Parathyroid adenoma (tissue), 2 donors: Measurements from ENCODE around the gene LRRC7.

ENCODE experiments used
- H2AFZ ChIP-seq: fragments of 300-600 bp; sonication (generic); one replicate; pipeline ENCODE4 v1.7.0; 2017; ENCODE audit warnings: antibody characterized with exemption, mild to moderate bottlenecking
- H3K27ac ChIP-seq: fragments of 300-600 bp; sonication (generic); one replicate; pipeline ENCODE4 v1.7.0; 2017
- H3K27me3 ChIP-seq: fragments of 300-600 bp; sonication (generic); one replicate; pipeline ENCODE4 v1.7.0; 2017; ENCODE audit warnings: low read length; ENCODE audit not compliant: control insufficient read depth, insufficient read depth
- H3K36me3 ChIP-seq: fragments of 300-600 bp; sonication (generic); one replicate; pipeline ENCODE4 v1.7.0; 2017; ENCODE audit warnings: low read length; ENCODE audit not compliant: control insufficient read depth, insufficient read depth
- H3K4me1 ChIP-seq: fragments of 300-600 bp; sonication (generic); one replicate; pipeline ENCODE4 v1.7.0; 2017; ENCODE audit warnings: control low read depth
- H3K4me2 ChIP-seq: fragments of 300-600 bp; sonication (generic); one replicate; pipeline ENCODE4 v1.7.0; 2017; ENCODE audit warnings: low read length
- H3K4me3 ChIP-seq: fragments of 300-600 bp; sonication (generic); one replicate; pipeline ENCODE4 v1.7.0; 2017; ENCODE audit warnings: low read depth, low read length
- H3K79me2 ChIP-seq: fragments of 300-600 bp; sonication (generic); one replicate; pipeline ENCODE4 v1.7.0; 2017; ENCODE audit warnings: control low read depth
- H3K9ac ChIP-seq: fragments of 300-600 bp; sonication (generic); one replicate; pipeline ENCODE4 v1.7.0; 2017; ENCODE audit warnings: mild to moderate bottlenecking
- H3K9me3 ChIP-seq: fragments of 300-600 bp; sonication (generic); one replicate; pipeline ENCODE4 v1.7.0; 2017; ENCODE audit warnings: low read length; ENCODE audit not compliant: control insufficient read depth
- TF ChIP-seq, protein P1 (sequence below): fragments of 300-600 bp; sonication (generic); IDR thresholded peaks from one replicate; pipeline ENCODE4 v1.7.0; 2017; ENCODE audit warnings: antibody characterized with exemption, mild to moderate bottlenecking
- donor health status: primary hyperparathyroidism.

LRRC7 gene

DNA sequence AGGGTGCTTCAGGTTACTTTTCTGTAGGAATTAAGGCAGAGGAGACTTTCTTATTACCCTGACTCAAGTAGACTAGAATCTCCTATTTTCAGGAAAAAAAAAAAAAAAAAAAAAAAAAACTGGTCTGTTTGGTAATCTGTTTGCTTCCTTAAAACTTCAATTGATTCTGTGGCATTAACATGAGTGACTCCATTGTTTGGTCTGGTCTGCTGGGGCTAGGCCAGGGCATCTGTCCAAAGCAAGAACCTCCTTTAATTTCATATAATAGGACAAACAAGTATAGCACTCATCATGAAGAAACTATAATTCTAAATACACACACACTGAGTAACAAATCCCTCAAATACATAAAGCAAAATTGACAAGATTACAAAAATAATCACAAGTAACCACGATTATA is 32.9 kb upstream of the LRRC7 start:
- H3K27ac ChIP-seq, result no peak overlapping the region
- no peak overlapping the region for H2AFZ ChIP-seq
- no peak overlapping the region for H3K4me2 ChIP-seq
- H3K9me3 ChIP-seq, result no peaks in the 10 kb centered on the region
- TF ChIP-seq, protein P1, sequence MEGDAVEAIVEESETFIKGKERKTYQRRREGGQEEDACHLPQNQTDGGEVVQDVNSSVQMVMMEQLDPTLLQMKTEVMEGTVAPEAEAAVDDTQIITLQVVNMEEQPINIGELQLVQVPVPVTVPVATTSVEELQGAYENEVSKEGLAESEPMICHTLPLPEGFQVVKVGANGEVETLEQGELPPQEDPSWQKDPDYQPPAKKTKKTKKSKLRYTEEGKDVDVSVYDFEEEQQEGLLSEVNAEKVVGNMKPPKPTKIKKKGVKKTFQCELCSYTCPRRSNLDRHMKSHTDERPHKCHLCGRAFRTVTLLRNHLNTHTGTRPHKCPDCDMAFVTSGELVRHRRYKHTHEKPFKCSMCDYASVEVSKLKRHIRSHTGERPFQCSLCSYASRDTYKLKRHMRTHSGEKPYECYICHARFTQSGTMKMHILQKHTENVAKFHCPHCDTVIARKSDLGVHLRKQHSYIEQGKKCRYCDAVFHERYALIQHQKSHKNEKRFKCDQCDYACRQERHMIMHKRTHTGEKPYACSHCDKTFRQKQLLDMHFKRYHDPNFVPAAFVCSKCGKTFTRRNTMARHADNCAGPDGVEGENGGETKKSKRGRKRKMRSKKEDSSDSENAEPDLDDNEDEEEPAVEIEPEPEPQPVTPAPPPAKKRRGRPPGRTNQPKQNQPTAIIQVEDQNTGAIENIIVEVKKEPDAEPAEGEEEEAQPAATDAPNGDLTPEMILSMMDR, result no peak
- H3K4me1 ChIP-seq, result no peaks in the 10 kb centered on the region
- no peak overlapping the region for H3K9ac ChIP-seq
- no peaks in the 10 kb centered on the region for H3K27me3 ChIP-seq
- H3K4me3 ChIP-seq, result no peak overlapping the region
- no peaks in the 10 kb centered on the region for H3K36me3 ChIP-seq
- H3K79me2 ChIP-seq, result no peaks in the 10 kb centered on the region

DNA sequence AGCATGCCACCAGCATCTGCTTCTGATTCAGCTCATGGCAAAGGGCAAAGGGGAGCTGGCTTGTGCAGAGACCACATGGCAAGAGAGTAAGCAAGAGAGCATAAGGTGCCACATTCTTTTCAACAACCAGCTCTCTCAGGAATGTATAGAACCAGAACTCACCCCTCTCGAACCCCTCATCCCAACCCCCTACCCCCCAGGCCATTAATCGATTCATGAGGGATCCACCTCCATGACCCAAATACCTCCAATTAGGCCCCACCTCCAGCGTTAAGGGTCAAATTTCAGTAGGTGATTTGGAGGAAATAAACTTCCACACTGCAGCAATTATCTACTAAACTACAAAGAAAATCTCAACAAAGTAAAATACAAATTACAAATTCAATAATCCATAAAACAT is 32.2 kb upstream of the LRRC7 start:
- Histone ChIP-seq H3K79me2 (no peaks in the 10 kb centered on the region), H3K9me3 (no peaks in the 10 kb centered on the region), H3K9ac (no peak overlapping the region), H2AFZ (no peak overlapping the region), H3K27me3 (no peaks in the 10 kb centered on the region), H3K27ac (no peak overlapping the region), H3K4me3 (no peak overlapping the region), H3K4me1 (no peaks in the 10 kb centered on the region), H3K4me2 (no peak overlapping the region), H3K36me3 (no peaks in the 10 kb centered on the region)
- TF ChIP-seq, protein P1, result no peak

DNA sequence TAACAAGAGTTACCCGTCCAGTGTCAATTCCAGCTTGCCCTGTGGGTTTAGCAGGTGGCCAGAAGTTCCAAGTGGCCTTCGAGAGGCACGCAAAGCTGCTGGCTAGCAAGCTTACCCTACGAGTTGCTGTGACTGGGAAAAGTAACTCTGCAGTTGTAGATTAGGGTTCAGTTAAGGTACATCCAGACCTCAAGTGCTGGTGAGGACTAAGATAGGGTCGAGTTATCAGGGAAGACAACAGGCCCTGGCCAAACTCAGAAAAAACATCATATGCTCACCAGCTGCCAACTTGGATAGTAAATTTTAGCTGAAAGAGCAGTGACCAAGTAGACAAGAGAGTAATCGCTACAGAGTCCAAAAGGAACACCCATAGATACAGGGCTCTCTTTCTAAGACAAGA is 27.7 kb upstream of the LRRC7 start:
- Histone ChIP-seq H3K4me1 (no peaks in the 10 kb centered on the region), H2AFZ (no peak overlapping the region), H3K9me3 (no peaks in the 10 kb centered on the region), H3K9ac (no peak overlapping the region), H3K27ac (no peak overlapping the region), H3K36me3 (no peaks in the 10 kb centered on the region), H3K79me2 (no peaks in the 10 kb centered on the region), H3K4me3 (no peak overlapping the region), H3K27me3 (no peaks in the 10 kb centered on the region), H3K4me2 (no peak overlapping the region)
- TF ChIP-seq, protein P1, result no peak

DNA sequence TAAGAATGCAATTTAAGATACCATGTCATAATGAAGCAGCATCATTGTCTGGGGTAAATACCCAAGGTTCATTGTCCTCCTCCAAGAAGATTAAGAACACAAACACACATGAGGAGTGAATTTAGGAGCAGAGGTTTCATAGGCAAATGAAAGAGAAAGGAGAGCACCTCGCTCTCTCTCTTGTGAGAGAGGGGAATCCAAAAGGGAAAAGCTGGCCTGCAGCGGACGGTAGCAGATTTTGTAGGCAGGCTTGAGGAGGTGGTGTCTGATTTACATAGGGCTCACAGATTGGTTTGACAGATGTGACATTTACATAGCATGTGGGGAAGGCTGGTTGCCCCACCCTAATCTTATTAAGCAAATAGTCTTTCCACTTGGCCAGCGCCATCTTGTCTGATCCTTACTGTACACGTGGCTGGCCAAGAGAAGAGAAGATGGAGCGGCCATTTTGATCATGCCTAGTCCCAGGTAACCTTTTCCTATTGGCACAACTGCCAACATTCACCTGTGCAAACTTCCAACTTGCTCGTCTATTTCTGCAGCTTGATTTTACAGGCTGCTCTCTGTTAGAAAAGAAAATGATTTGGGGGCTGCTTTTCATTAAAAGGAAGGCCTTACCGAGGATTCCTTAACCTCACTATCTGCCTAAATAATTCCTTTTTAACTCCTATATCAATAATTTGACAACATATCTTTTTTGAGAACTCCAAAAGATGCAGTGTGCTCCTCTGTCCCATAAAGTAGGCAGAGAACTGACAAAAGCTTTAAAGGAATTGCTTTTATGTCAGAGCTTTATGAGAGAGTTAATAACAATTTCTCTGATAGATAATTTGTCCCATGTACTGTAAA is 16.0 kb upstream of the LRRC7 start:
- Histone ChIP-seq H2AFZ (no peak overlapping the region), H3K79me2 (no peaks in the 10 kb centered on the region), H3K9ac (no peak overlapping the region), H3K36me3 (no peaks in the 10 kb centered on the region), H3K9me3 (no peaks in the 10 kb centered on the region), H3K4me1 (no peaks in the 10 kb centered on the region), H3K27me3 (no peaks in the 10 kb centered on the region), H3K27ac (no peak overlapping the region), H3K4me2 (no peak overlapping the region), H3K4me3 (no peak overlapping the region)
- TF ChIP-seq, protein P1, result no peak

DNA sequence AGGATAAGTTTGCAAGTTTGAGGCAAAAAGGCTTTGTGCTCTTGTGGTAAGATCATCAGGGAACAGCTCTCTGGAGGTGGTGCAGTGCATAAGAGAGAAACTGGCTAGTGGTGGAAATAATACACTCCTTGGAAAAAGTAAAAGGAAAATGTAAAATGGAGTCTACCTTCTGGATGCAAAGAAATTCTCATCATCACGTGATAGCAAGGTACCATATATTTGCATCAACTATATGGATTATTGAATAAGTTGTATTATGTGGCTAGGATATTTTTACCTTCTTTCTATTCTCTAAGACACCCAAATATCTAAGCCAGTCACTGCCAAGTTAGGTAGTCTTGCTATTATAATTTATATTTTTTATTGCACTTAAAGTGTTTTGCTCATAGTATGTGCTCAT is 14.0 kb upstream of the LRRC7 start:
- H3K9ac ChIP-seq, result no peak overlapping the region
- H2AFZ ChIP-seq, result no peak overlapping the region
- H3K4me3 ChIP-seq, result no peak overlapping the region
- TF ChIP-seq, protein P1, result no peak
- no peaks in the 10 kb centered on the region for H3K79me2 ChIP-seq
- H3K9me3 ChIP-seq, result no peaks in the 10 kb centered on the region
- H3K36me3 ChIP-seq, result no peaks in the 10 kb centered on the region
- H3K27ac ChIP-seq, result no peak overlapping the region
- H3K27me3 ChIP-seq, result no peaks in the 10 kb centered on the region
- H3K4me1 ChIP-seq, result no peaks in the 10 kb centered on the region
- H3K4me2 ChIP-seq, result no peak overlapping the region
